WI38 (cell line): Measurements from ENCODE around the gene POLR3H.

Experiments used
- H3K4me3 ChIP-seq: 2 replicates; pipeline ENCODE4 v1.5.1; 2011; ENCODE audit warnings: low read depth, mild to moderate bottlenecking, control low read depth, low read length
- CTCF ChIP-seq: IDR thresholded peaks from 2 replicates; pipeline ENCODE4 v1.5.1; 2012; ENCODE audit warnings: low read depth, mild to moderate bottlenecking, control low read depth, low read length

The POLR3H gene

GRCh38 chr22:41579997-41580355, 35.7 kb upstream of the POLR3H start:
- TF ChIP-seq CTCF, result no peak
- H3K4me3 ChIP-seq, result no peak overlapping the region

GRCh38 chr22:41579297-41579996, 35.2 kb upstream of the POLR3H start:
- no peak overlapping the region for H3K4me3 ChIP-seq
- TF ChIP-seq CTCF, result no peak

GRCh38 chr22:41578818-41579217, 34.5 kb upstream of the POLR3H start:
- TF ChIP-seq CTCF, result no peak
- no peak overlapping the region for H3K4me3 ChIP-seq

GRCh38 chr22:41578114-41578513, 33.8 kb upstream of the POLR3H start:
- TF ChIP-seq CTCF, result no peak
- H3K4me3 ChIP-seq, result no peak overlapping the region

GRCh38 chr22:41576877-41577276, 32.6 kb upstream of the POLR3H start:
- TF ChIP-seq CTCF, result peak; percentile 64
- no peak overlapping the region for H3K4me3 ChIP-seq

- no peak overlapping the region for H3K4me3 ChIP-seq
- TF ChIP-seq CTCF, result no peak
These were observed 31.3 kb upstream of the POLR3H start for GRCh38 chr22:41575533-41575932.

- H3K4me3 ChIP-seq, result no peak overlapping the region
These were observed 30.6 kb upstream of the POLR3H start for GRCh38 chr22:41574847-41575381.

More at GRCh38 chr22:41574847-41575381, 30.6 kb upstream of the POLR3H start:
- TF ChIP-seq CTCF, result no peak
